ENCODE results near the gene PMVK. TPM values are rescaled to one million over a fixed set of nuclear protein-coding genes. Genes with fewer than 3 reads are reported as not detected.
"Not testable (repeated sequence)": the region's sequence is repeated elsewhere in the genome, so short reads cannot be mapped to it uniquely, and the experiment has no call there.

The PMVK gene
- total RNA-seq, 1 experiment from 2014 or later, result 26.3 TPM

GRCh38 chr1:154978360-154978759, 41.8 kb upstream of the PMVK start:
- Mint-ChIP-seq H3K27me3 (ENCODE audit: low read depth) (no peaks in the 10 kb centered on the region), H3K27ac (no peak overlapping the region), H3K9me3 (no peaks in the 10 kb centered on the region), H3K4me1 (peaks cover 2 to 6% of the 10 kb centered on the region in 2 experiments; a peak in 2 of 4 replicates), H3K4me3 (no peak overlapping the region), H3K36me3 (ENCODE audit: insufficient read depth in 1 of 3, low read depth in 3 of 3) (peaks cover 27 to 47% (median 44%) of the 10 kb centered on the region in 3 experiments)
- Histone ChIP-seq H4K5ac (ENCODE audit: insufficient read length, low read depth, low read length) (no peak overlapping the region), H2BK5ac (ENCODE audit: insufficient read length, low read length) (no peak overlapping the region), H3K79me1 (ENCODE audit: insufficient read depth, low read depth, low read length, poor library complexity, severe bottlenecking) (no peaks in the 10 kb centered on the region), H3K27me3 (ENCODE audit: insufficient read depth, low read length) (no peaks in the 10 kb centered on the region), H4K8ac (replicated peaks; ENCODE audit: insufficient read length, low read depth, low read length) (no peak overlapping the region), H3K23ac (ENCODE audit: insufficient read length, low read depth, low read length) (no peak overlapping the region), H3K23me2 (ENCODE audit: insufficient read length, low read depth, low read length, poor library complexity, severe bottlenecking) (peaks cover 12% of the 10 kb centered on the region), H2AK5ac (ENCODE audit: insufficient read length, low read length) (no peak overlapping the region), H3K9ac (ENCODE audit: extremely low read depth, insufficient read length, low read length) (no peak overlapping the region), H3K9me3 (ENCODE audit: control insufficient read depth, low read depth, low read length) (no peaks in the 10 kb centered on the region), H2BK20ac (ENCODE audit: low read depth, low read length, poor library complexity, severe bottlenecking) (no peak overlapping the region), H3K79me2 (ENCODE audit: insufficient read depth, low read length) (peaks cover 24% of the 10 kb centered on the region), H2BK120ac (ENCODE audit: low read depth, low read length, poor library complexity, severe bottlenecking) (no peak overlapping the region), H3K14ac (ENCODE audit: insufficient read depth, low read length) (no peak overlapping the region), H3K27ac (ENCODE audit: insufficient read length, low read depth, low read length) (no peak overlapping the region), H2AFZ (ENCODE audit: low read length) (no peak overlapping the region), H3K4ac (ENCODE audit: low read depth, low read length) (no peak overlapping the region), H4K20me1 (ENCODE audit: control insufficient read depth, insufficient read depth, insufficient read length) (no peaks in the 10 kb centered on the region), H4K91ac (ENCODE audit: insufficient read length, low read depth, low read length) (no peak overlapping the region), H3T11ph (ENCODE audit: low read length) (no peak overlapping the region), H3K18ac (ENCODE audit: insufficient read length, low read depth, low read length) (no peak overlapping the region), H2BK15ac (ENCODE audit: low read depth, low read length) (no peak overlapping the region), H3K4me1 (ENCODE audit: insufficient read depth, low read length) (no peaks in the 10 kb centered on the region), H3K56ac (ENCODE audit: insufficient read length, low read depth, low read length) (no peak overlapping the region), H2BK12ac (ENCODE audit: insufficient read length, low read depth, low read length) (no peak overlapping the region), H3K4me2 (ENCODE audit: insufficient read depth, insufficient read length, low read length) (no peak overlapping the region)
- no peak for DNase-seq
- no peak for TF ChIP-seq CTCF (conservative IDR thresholded peaks at IDR 0.05)
- no CpG with 5 or more reads among the region's 3 CpGs for WGBS (ENCODE audit: extremely low coverage, insufficient read length, low lambda C conversion rate)

- not testable (repeated sequence) for H4K5ac ChIP-seq (ENCODE audit: insufficient read length, low read depth, low read length); H3K27ac ChIP-seq (ENCODE audit: insufficient read length, low read depth, low read length); H3K27me3 ChIP-seq (ENCODE audit: insufficient read depth, low read length); H3K4me1 Mint-ChIP-seq; H3K9me3 ChIP-seq (ENCODE audit: control insufficient read depth, low read depth, low read length); H2BK20ac ChIP-seq (ENCODE audit: low read depth, low read length, poor library complexity, severe bottlenecking); H3K23ac ChIP-seq (ENCODE audit: insufficient read length, low read depth, low read length); H3K14ac ChIP-seq (ENCODE audit: insufficient read depth, low read length); H2BK5ac ChIP-seq (ENCODE audit: insufficient read length, low read length); H3K4me1 ChIP-seq (ENCODE audit: insufficient read depth, low read length); H3K56ac ChIP-seq (ENCODE audit: insufficient read length, low read depth, low read length); H2AK5ac ChIP-seq (ENCODE audit: insufficient read length, low read length); H2BK12ac ChIP-seq (ENCODE audit: insufficient read length, low read depth, low read length); H3K4ac ChIP-seq (ENCODE audit: low read depth, low read length); H3K27me3 Mint-ChIP-seq (ENCODE audit: low read depth); H2BK120ac ChIP-seq (ENCODE audit: low read depth, low read length, poor library complexity, severe bottlenecking); H3K9ac ChIP-seq (ENCODE audit: extremely low read depth, insufficient read length, low read length); H4K20me1 ChIP-seq (ENCODE audit: control insufficient read depth, insufficient read depth, insufficient read length); H4K91ac ChIP-seq (ENCODE audit: insufficient read length, low read depth, low read length); H3K4me2 ChIP-seq (ENCODE audit: insufficient read depth, insufficient read length, low read length); H3K18ac ChIP-seq (ENCODE audit: insufficient read length, low read depth, low read length); H2BK15ac ChIP-seq (ENCODE audit: low read depth, low read length); H4K8ac ChIP-seq (replicated peaks; ENCODE audit: insufficient read length, low read depth, low read length); H3K79me1 ChIP-seq (ENCODE audit: insufficient read depth, low read depth, low read length, poor library complexity, severe bottlenecking); H2AFZ ChIP-seq (ENCODE audit: low read length); H3K9me3 Mint-ChIP-seq; DNase-seq; H3T11ph ChIP-seq (ENCODE audit: low read length)
- Histone ChIP-seq H3K79me2 (ENCODE audit: insufficient read depth, low read length) (peaks cover 24% of the 10 kb centered on the region), H3K23me2 (ENCODE audit: insufficient read length, low read depth, low read length, poor library complexity, severe bottlenecking) (peaks cover 15% of the 10 kb centered on the region)
- H3K4me3 Mint-ChIP-seq, result peak overlapping the region in 1 of 2 experiments; percentile 17; a peak in 2 of 5 replicates
- peaks cover 27 to 47% (median 44%) of the 10 kb centered on the region in 3 experiments for H3K36me3 Mint-ChIP-seq (ENCODE audit: insufficient read depth in 1 of 3, low read depth in 3 of 3)
- peak overlapping the region in 1 of 3 experiments; percentile 70; a peak in 3 of 7 replicates for H3K27ac Mint-ChIP-seq
- WGBS (ENCODE audit: extremely low coverage, insufficient read length, low lambda C conversion rate), result no CpG with 5 or more reads among the region's 3 CpGs
These were observed 41.2 kb upstream of the PMVK start for GRCh38 chr1:154977762-154978161.

Data from H9 (cell line).